Liver (tissue), 9 donors: ENCODE results near the gene TMPRSS13. TPM values are rescaled to one million over a fixed set of nuclear protein-coding genes. Genes with fewer than 3 reads are reported as not detected.

Source experiments
- DNase-seq: peaks from one replicate; pipeline ENCODE4 v3.0.0-alpha.2; 2017; ENCODE audit warnings: low spot score
- H3K27ac ChIP-seq, 2 donors: one replicate each; pipeline ENCODE4 v1.7.0; 2013; ENCODE audit warnings: inconsistent platforms in 2 of 2, low read length in 2 of 2, control low read depth in 1 of 2, low read depth in 1 of 2, mild to moderate bottlenecking in 1 of 2
- H3K27me3 ChIP-seq, 4 donors: one replicate each; pipeline versions ENCODE4 v1.6.1 to v1.7.0; 2013; ENCODE audit warnings: low read length in 3 of 4, inconsistent platforms in 1 of 4, mild to moderate bottlenecking in 1 of 4, moderate library complexity in 1 of 4; ENCODE audit not compliant: control insufficient read depth in 4 of 4, insufficient read depth in 4 of 4
- H3K36me3 ChIP-seq, 4 donors: one replicate each; pipeline versions ENCODE4 v1.6.1 to v1.7.0; 2013; ENCODE audit warnings: low read length in 3 of 4, mild to moderate bottlenecking in 3 of 4, low read depth in 1 of 4, moderate library complexity in 1 of 4; ENCODE audit not compliant: control insufficient read depth in 4 of 4, insufficient read depth in 3 of 4
- H3K4me1 ChIP-seq, 4 donors: one replicate each; pipeline versions ENCODE4 v1.6.1 to v1.7.0; 2013; ENCODE audit warnings: low read length in 3 of 4, mild to moderate bottlenecking in 3 of 4, moderate library complexity in 1 of 4; ENCODE audit not compliant: control insufficient read depth in 4 of 4, insufficient read depth in 4 of 4
- H3K4me3 ChIP-seq, 3 donors: one replicate each; pipeline versions ENCODE4 v1.6.1 to v1.7.0; 2013; ENCODE audit warnings: low read length in 3 of 3, control low read depth in 1 of 3, low read depth in 1 of 3, mild to moderate bottlenecking in 1 of 3
- H3K9ac ChIP-seq, 2 donors: one replicate each; pipeline ENCODE4 v1.7.0; 2013; ENCODE audit warnings: low read length in 2 of 2, mild to moderate bottlenecking in 2 of 2, moderate library complexity in 2 of 2, control low read depth in 1 of 2, low read depth in 1 of 2
- H3K9me3 ChIP-seq, 4 donors: one replicate each; pipeline versions ENCODE4 v1.6.1 to v1.7.0; 2013; ENCODE audit warnings: low read length in 3 of 4; ENCODE audit not compliant: control insufficient read depth in 4 of 4
- EGR1 ChIP-seq, 2 donors: IDR thresholded peaks; 2 replicates each; pipeline ENCODE4 v1.6.1; 2016 to 2018; ENCODE audit warnings: antibody characterized with exemption in 2 of 2, low read depth in 2 of 2
- FOXA1 ChIP-seq: IDR thresholded peaks from 2 replicates; pipeline ENCODE4 v1.6.1; 2016; ENCODE audit warnings: antibody characterized with exemption
- FOXA2 ChIP-seq: IDR thresholded peaks from 2 replicates; pipeline ENCODE4 v1.6.1; 2016; ENCODE audit warnings: antibody characterized with exemption
- GABPA ChIP-seq, 2 donors: IDR thresholded peaks in 1 of 2; conservative IDR thresholded peaks in 1 of 2; 2 replicates each; pipeline ENCODE4 v1.6.1; 2016; ENCODE audit warnings: antibody characterized with exemption in 2 of 2, mild to moderate bottlenecking in 1 of 2, moderate library complexity in 1 of 2
- HNF4A ChIP-seq, 2 donors: conservative IDR thresholded peaks; 2 replicates each; pipeline ENCODE4 v1.6.1; 2016; ENCODE audit warnings: antibody characterized with exemption in 2 of 2, mild to moderate bottlenecking in 2 of 2
- HNF4G ChIP-seq: IDR thresholded peaks from 2 replicates; pipeline ENCODE4 v1.6.1; 2016; ENCODE audit warnings: antibody characterized with exemption
- JUND ChIP-seq, 2 donors: IDR thresholded peaks; 2 replicates each; pipeline ENCODE4 v1.6.1; 2016; ENCODE audit warnings: antibody characterized with exemption in 2 of 2
- NR2F2 ChIP-seq: IDR thresholded peaks from 2 replicates; pipeline ENCODE4 v1.6.1; 2016; ENCODE audit warnings: antibody characterized with exemption
- RXRA ChIP-seq, 2 donors: IDR thresholded peaks; 2 replicates each; pipeline ENCODE4 v1.6.1; 2017 to 2018; ENCODE audit warnings: antibody characterized with exemption in 2 of 2, mild to moderate bottlenecking in 1 of 2
- SP1 ChIP-seq: IDR thresholded peaks from 2 replicates; pipeline ENCODE4 v1.6.1; 2018; ENCODE audit warnings: antibody characterized with exemption, mild to moderate bottlenecking
- TAF1 ChIP-seq: conservative IDR thresholded peaks from 2 replicates; pipeline ENCODE4 v1.6.1; 2016; ENCODE audit warnings: antibody characterized with exemption, mild to moderate bottlenecking
- YY1 ChIP-seq: IDR thresholded peaks from 2 replicates; pipeline ENCODE4 v1.6.1; 2016; ENCODE audit warnings: antibody characterized with exemption, mild to moderate bottlenecking
- WGBS: extraction: QIAGEN DNeasy Blood & Tissue Kit; methylation state at CpG from one replicate; pipeline ENCODE4 v1.1.7; 2013; 5-methylcytosine and 5-hydroxymethylcytosine counted together
- polyA plus RNA-seq, 2 donors: library from polyadenylated mRNA; stranded (reverse) in 1 of 2; unstranded in 1 of 2; fragments of 200-250 nt in 1 of 2; fragments of >200 nt in 1 of 2; fragmentation: Nextera tagmentation in 1 of 2; extraction: Ambion mirVana in 1 of 2; gene quantifications; one replicate each; pipeline versions ENCODE4 v1.2.1 to v1.2.3, GENCODE V29; 2013 to 2015
- total RNA-seq, 2 donors: library from RNA; depleted of rRNA; stranded (reverse); fragments of >200 nt; gene quantifications; one replicate each; pipeline ENCODE4 v1.2.3, GENCODE V29; 2014
- TF ChIP-seq, protein P1 (sequence below): fragments of 150-350 bp; IDR thresholded peaks from 2 replicates; pipeline ENCODE4 v1.5.1; 2017; ENCODE audit warnings: improper control_type of control experiment, low read depth, low read length; ENCODE audit not compliant: missing input control
- TF ChIP-seq, protein P2 (sequence below): IDR thresholded peaks from 2 replicates; pipeline ENCODE4 v1.6.1; 2016; ENCODE audit warnings: antibody characterized with exemption
- TF ChIP-seq, protein P3 (sequence below): IDR thresholded peaks from 2 replicates; pipeline ENCODE4 v1.6.1; 2016; ENCODE audit warnings: antibody characterized with exemption, mild to moderate bottlenecking
- donor health status: healthy.
- donor health status: healthy.
- donor health status: healthy.
- donor health status: healthy.
- donor health status: healthy.

The TMPRSS13 gene
- total and polyA plus RNA-seq, 4 donors: 0.11 to 0.93 (median 0.24) TPM

DNA sequence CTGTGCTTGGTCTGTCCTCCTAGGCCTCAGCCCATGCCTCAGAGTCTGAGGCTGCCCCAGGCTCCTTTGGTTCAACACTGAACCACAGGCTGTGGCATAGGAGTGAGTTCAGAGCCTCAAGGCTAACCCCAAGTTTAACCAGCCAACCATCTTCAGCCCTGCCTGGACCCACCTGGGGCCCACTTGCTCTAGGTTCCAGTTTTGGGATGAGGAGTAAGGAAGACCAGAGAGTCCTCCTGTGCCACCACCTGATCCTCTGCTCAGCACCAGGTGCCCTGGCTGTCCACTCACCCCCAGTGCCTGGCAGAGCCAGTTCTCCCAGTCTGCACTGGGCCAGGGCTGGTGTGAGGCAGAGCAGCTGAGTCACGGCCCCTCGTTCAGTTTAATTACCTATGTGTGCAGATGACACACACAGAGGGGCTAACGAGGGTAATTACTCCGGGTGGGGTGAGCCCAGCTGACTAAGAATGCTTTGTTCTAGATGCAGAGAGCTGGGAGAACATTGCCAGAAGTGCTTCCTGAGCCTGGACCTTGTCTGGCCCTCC, 12.0 kb upstream of the TMPRSS13 start:
- no peak for DNase-seq
- peaks cover 0 to 1% (median 0%) of the 10 kb centered on the region in 4 donors for H3K27me3 ChIP-seq
- 84% methylated on average over 4 of the region's 4 CpGs for WGBS
- H3K36me3 ChIP-seq: no peaks in the 10 kb centered on the region
- H3K27ac ChIP-seq: no peak overlapping the region
- no peak overlapping the region for H3K9ac ChIP-seq
- no peak overlapping the region for H3K4me3 ChIP-seq
- no peak for TF ChIP-seq SP1
- TF ChIP-seq, protein P1, sequence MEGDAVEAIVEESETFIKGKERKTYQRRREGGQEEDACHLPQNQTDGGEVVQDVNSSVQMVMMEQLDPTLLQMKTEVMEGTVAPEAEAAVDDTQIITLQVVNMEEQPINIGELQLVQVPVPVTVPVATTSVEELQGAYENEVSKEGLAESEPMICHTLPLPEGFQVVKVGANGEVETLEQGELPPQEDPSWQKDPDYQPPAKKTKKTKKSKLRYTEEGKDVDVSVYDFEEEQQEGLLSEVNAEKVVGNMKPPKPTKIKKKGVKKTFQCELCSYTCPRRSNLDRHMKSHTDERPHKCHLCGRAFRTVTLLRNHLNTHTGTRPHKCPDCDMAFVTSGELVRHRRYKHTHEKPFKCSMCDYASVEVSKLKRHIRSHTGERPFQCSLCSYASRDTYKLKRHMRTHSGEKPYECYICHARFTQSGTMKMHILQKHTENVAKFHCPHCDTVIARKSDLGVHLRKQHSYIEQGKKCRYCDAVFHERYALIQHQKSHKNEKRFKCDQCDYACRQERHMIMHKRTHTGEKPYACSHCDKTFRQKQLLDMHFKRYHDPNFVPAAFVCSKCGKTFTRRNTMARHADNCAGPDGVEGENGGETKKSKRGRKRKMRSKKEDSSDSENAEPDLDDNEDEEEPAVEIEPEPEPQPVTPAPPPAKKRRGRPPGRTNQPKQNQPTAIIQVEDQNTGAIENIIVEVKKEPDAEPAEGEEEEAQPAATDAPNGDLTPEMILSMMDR: no peak
- TF ChIP-seq NR2F2: no peak
- TF ChIP-seq, protein P2, sequence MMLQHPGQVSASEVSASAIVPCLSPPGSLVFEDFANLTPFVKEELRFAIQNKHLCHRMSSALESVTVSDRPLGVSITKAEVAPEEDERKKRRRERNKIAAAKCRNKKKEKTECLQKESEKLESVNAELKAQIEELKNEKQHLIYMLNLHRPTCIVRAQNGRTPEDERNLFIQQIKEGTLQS: no peak
- TF ChIP-seq FOXA1: no peak
- TF ChIP-seq HNF4A (conservative IDR thresholded peaks at IDR 0.05): no peak
- TF ChIP-seq, protein P3, sequence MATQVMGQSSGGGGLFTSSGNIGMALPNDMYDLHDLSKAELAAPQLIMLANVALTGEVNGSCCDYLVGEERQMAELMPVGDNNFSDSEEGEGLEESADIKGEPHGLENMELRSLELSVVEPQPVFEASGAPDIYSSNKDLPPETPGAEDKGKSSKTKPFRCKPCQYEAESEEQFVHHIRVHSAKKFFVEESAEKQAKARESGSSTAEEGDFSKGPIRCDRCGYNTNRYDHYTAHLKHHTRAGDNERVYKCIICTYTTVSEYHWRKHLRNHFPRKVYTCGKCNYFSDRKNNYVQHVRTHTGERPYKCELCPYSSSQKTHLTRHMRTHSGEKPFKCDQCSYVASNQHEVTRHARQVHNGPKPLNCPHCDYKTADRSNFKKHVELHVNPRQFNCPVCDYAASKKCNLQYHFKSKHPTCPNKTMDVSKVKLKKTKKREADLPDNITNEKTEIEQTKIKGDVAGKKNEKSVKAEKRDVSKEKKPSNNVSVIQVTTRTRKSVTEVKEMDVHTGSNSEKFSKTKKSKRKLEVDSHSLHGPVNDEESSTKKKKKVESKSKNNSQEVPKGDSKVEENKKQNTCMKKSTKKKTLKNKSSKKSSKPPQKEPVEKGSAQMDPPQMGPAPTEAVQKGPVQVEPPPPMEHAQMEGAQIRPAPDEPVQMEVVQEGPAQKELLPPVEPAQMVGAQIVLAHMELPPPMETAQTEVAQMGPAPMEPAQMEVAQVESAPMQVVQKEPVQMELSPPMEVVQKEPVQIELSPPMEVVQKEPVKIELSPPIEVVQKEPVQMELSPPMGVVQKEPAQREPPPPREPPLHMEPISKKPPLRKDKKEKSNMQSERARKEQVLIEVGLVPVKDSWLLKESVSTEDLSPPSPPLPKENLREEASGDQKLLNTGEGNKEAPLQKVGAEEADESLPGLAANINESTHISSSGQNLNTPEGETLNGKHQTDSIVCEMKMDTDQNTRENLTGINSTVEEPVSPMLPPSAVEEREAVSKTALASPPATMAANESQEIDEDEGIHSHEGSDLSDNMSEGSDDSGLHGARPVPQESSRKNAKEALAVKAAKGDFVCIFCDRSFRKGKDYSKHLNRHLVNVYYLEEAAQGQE: no peak
- TF ChIP-seq EGR1 (IDR thresholded peaks at IDR 0.05; ENCODE audit: low read depth in 2 of 2): no peak
- TF ChIP-seq TAF1: no peak
- TF ChIP-seq RXRA (IDR thresholded peaks at IDR 0.05): no peak
- no peak for TF ChIP-seq JUND (IDR thresholded peaks at IDR 0.05)
- TF ChIP-seq YY1: no peak
- TF ChIP-seq GABPA (IDR thresholded peaks at IDR 0.05 in 1 of 2, conservative IDR thresholded peaks at IDR 0.05 in 1 of 2): no peak
- H3K9me3 ChIP-seq: no peaks in the 10 kb centered on the region
- H3K4me1 ChIP-seq: no peaks in the 10 kb centered on the region

DNA sequence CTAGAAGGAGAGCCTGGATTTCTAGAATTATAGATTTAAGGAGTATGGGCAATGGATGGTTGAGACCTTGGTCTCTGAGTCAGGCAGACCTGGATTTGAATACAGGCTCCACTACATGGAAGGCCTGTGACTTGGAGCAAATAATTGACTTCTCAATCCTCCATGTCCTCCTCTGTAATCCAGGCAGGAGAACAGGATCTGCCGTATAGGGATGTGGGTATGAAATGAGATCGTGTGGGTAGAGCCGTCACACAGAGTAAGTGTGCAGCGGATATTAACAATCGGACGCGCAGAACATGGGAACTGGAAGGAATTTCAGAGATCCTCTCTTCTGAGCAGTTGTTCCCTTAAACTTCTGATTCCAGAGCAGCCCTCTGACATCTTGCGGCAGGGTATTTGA, 11.5 kb upstream of the TMPRSS13 start:
- Histone ChIP-seq H3K4me1 (no peaks in the 10 kb centered on the region), H3K9me3 (no peaks in the 10 kb centered on the region), H3K9ac (no peak overlapping the region), H3K27me3 (peaks cover 0 to 3% (median 0%) of the 10 kb centered on the region in 4 donors), H3K36me3 (no peaks in the 10 kb centered on the region), H3K4me3 (no peak overlapping the region), H3K27ac (no peak overlapping the region)
- DNase-seq: no peak
- TF ChIP-seq FOXA2: no peak
- TF ChIP-seq HNF4G: no peak
- 96% methylated on average over 8 of the region's 8 CpGs for WGBS
